Common myeloid progenitor, CD34-positive (primary cell): ENCODE results near the gene CSF3.
"Not testable (repeated sequence)": the region's sequence is repeated elsewhere in the genome, so short reads cannot be mapped to it uniquely, and the experiment has no call there.

Experiments used
- CTCF ChIA-PET: fragments of 350-600 bp; sonication (Branson Sonifier 250); formaldehyde crosslinking; loops from one replicate; lab custom pipeline; 2021; ENCODE audit warnings: antibody characterized with exemption; lab: Charles Lee
- POLR2A ChIA-PET: fragments of 350-600 bp; sonication (Branson Sonifier 250); formaldehyde crosslinking; loops from one replicate; lab custom pipeline; 2021; ENCODE audit warnings: antibody characterized with exemption; lab: Charles Lee
- DNase-seq, 3 donors: peaks; one replicate each; pipeline versions ENCODE4 v3.0.0 to v3.0.0-alpha.2; 2013
- H3K27ac ChIP-seq, 2 experiments: 1 replicate in 1 of 2; 2 replicates in 1 of 2; pipeline ENCODE4 v1.7.0; 2013; ENCODE audit warnings: inconsistent platforms in 2 of 2, low read length in 2 of 2, mild to moderate bottlenecking in 2 of 2, low read depth in 1 of 2, moderate library complexity in 1 of 2; ENCODE audit not compliant: severe bottlenecking in 2 of 2, insufficient read depth in 1 of 2, poor library complexity in 1 of 2
- H3K27me3 ChIP-seq, 5 experiments: replicated peaks in 2 of 5; 1 replicate in 3 of 5; 2 replicates in 2 of 5; pipeline versions ENCODE4 v1.6.1 to v1.7.0; 2013; ENCODE audit warnings: low read length in 4 of 5, mild to moderate bottlenecking in 2 of 5, moderate library complexity in 2 of 5, inconsistent platforms in 1 of 5; ENCODE audit not compliant: insufficient read depth in 5 of 5, control insufficient read depth in 4 of 5
- H3K36me3 ChIP-seq, 4 experiments: 1 replicate in 2 of 4; 2 replicates in 2 of 4; pipeline versions ENCODE4 v1.6.1 to v1.7.0; 2013; ENCODE audit warnings: low read length in 3 of 4, control low read depth in 1 of 4, mild to moderate bottlenecking in 1 of 4; ENCODE audit not compliant: control insufficient read depth in 4 of 4, insufficient read depth in 4 of 4
- H3K4me1 ChIP-seq, 4 experiments: 1 replicate in 3 of 4; 2 replicates in 1 of 4; pipeline versions ENCODE4 v1.6.1 to v1.7.1; 2013; ENCODE audit warnings: low read length in 3 of 4, mild to moderate bottlenecking in 3 of 4, control low read depth in 1 of 4, inconsistent platforms in 1 of 4, moderate library complexity in 1 of 4; ENCODE audit not compliant: control insufficient read depth in 4 of 4, insufficient read depth in 4 of 4; ENCODE audit errors: control extremely low read depth in 1 of 4
- H3K4me3 ChIP-seq, 7 experiments: 1 replicate in 4 of 7; 2 replicates in 3 of 7; pipeline versions ENCODE4 v1.5.1 to v1.7.0; 2013; ENCODE audit warnings: mild to moderate bottlenecking in 7 of 7, low read length in 6 of 7, moderate library complexity in 6 of 7, inconsistent platforms in 2 of 7, low read depth in 2 of 7, control low read depth in 1 of 7; ENCODE audit not compliant: insufficient read depth in 4 of 7, control insufficient read depth in 1 of 7; ENCODE audit errors: extremely low read depth in 1 of 7
- H3K9me3 ChIP-seq, 5 experiments: 1 replicate in 4 of 5; 2 replicates in 1 of 5; pipeline versions ENCODE4 v1.6.1 to v1.7.1; 2013; ENCODE audit warnings: low read length in 4 of 5, mild to moderate bottlenecking in 2 of 5, inconsistent platforms in 1 of 5, low read depth in 1 of 5, moderate library complexity in 1 of 5; ENCODE audit not compliant: control insufficient read depth in 4 of 5, insufficient read depth in 2 of 5; ENCODE audit errors: control extremely low read depth in 1 of 5
- WGBS: methylation state at CpG from one replicate; pipeline ENCODE4 v1.1.5; 2013; ENCODE audit not compliant: insufficient coverage; 5-methylcytosine and 5-hydroxymethylcytosine counted together

CSF3 gene

DNA sequence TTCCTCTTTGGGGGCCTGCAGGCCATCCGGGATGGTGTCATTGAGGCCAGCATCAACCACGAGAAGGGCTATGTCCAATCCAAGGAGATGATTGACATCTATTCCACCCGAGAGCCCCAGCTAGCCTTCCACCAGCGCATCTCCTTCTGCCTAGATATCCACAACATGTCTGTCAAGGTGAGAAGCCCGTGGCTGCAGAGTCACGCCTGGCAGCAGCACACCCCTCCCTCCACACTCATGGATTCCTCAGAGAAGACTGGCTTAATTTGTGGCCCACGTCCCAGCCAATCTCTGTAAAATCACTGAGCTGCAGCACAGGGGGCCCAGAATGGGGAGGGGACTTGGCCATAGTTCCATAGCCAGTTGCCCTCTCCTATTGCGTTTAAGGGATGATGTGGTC, 19.1 kb upstream of the CSF3 start:
- WGBS, result 95% methylated on average over 7 of the region's 8 CpGs
- no peaks in the 10 kb centered on the region for H3K9me3 ChIP-seq
- no peaks in the 10 kb centered on the region for H3K27me3 ChIP-seq
- POLR2A ChIA-PET, result no interaction called here
- H3K27ac ChIP-seq, result no peak overlapping the region
- peaks cover 17 to 66% (median 52%) of the 10 kb centered on the region in 4 experiments for H3K36me3 ChIP-seq
- DNase-seq, result no peak
- H3K4me1 ChIP-seq, result no peaks in the 10 kb centered on the region
- H3K4me3 ChIP-seq, result no peak overlapping the region
- CTCF ChIA-PET, result interaction anchor here (0.7 to 2.0 kb wide), 4 partner anchors 8 to 78 kb away, joined by 3 to 5 read pairs (median 3); partner anchors contain the start of gene CSF3

DNA sequence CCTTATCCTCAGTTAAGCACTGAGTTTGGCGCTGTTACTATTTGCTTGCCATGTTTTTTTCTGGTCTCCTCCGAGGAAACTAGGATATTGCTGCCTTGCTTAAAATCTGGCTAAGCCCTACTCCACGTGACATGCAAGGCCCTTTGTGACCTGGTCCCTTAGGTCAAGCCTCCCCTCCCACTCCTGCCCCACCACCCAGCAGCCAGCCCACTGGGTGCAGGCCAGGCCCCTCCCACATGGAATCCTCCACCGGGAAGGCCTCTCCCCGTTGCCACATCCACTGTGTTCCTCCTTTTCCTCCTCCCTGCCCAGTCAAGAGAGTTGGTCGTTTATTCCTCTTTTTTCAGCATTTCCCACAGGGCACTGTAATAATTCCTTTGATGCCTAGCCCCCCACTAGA, 18.4 kb upstream of the CSF3 start:
- no peaks in the 10 kb centered on the region for H3K27me3 ChIP-seq
- no peaks in the 10 kb centered on the region for H3K4me1 ChIP-seq
- no peak overlapping the region for H3K27ac ChIP-seq
- no peak for DNase-seq
- peaks cover 14 to 61% (median 49%) of the 10 kb centered on the region in 4 experiments for H3K36me3 ChIP-seq
- H3K4me3 ChIP-seq, result no peak overlapping the region
- no peaks in the 10 kb centered on the region for H3K9me3 ChIP-seq
- POLR2A ChIA-PET, result no interaction called here
- WGBS, result 84% methylated on average over 5 of the region's 6 CpGs
- CTCF ChIA-PET, result interaction anchor here (1.2 kb wide), 2 partner anchors 8 to 19 kb away, joined by 3 read pairs; partner anchors contain the start of gene CSF3

DNA sequence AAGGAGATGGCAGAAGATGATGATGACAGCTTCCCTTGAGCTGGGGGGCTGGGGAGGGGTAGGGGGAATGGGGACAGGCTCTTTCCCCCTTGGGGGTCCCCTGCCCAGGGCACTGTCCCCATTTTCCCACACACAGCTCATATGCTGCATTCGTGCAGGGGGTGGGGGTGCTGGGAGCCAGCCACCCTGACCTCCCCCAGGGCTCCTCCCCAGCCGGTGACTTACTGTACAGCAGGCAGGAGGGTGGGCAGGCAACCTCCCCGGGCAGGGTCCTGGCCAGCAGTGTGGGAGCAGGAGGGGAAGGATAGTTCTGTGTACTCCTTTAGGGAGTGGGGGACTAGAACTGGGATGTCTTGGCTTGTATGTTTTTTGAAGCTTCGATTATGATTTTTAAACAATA, 17.7 kb upstream of the CSF3 start:
- POLR2A ChIA-PET, result no interaction called here
- Histone ChIP-seq H3K36me3 (peaks cover 10 to 54% (median 44%) of the 10 kb centered on the region in 4 experiments), H3K27me3 (no peaks in the 10 kb centered on the region), H3K4me3 (no peak overlapping the region), H3K9me3 (no peaks in the 10 kb centered on the region), H3K4me1 (no peaks in the 10 kb centered on the region), H3K27ac (no peak overlapping the region)
- CTCF ChIA-PET, result interaction anchor here (1.7 kb wide), 1 partner anchor 16 kb away, joined by 5 read pairs; no protein-coding TSS in a partner anchor
- WGBS, result 100% methylated on average over 2 of the region's 4 CpGs
- DNase-seq, result no peak

DNA sequence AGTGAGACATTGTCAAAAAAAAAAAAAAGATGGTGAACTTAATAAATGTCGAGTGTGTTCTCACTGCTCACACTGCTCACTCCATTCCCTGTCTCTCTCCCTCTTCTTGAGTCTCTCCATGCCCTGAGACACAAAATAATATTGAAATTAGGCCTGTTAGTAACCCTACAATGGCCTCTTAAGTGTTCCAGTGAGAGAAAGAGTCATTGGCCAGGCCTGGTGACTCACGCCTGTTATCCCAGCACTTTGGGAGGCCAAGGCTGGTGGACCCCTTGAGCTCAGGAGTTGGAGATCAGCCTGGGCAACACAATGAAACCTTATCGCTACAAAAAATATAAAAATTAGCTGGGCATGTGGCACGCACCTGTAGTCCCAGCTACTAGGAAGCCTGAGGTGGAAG, 16.2 kb upstream of the CSF3 start:
- H3K9me3 ChIP-seq, result no peaks in the 10 kb centered on the region
- no peak overlapping the region for H3K4me3 ChIP-seq
- peaks cover 7 to 38% (median 29%) of the 10 kb centered on the region in 4 experiments for H3K36me3 ChIP-seq
- CTCF ChIA-PET, result no interaction called here
- H3K27ac ChIP-seq, result no peak overlapping the region
- H3K4me1 ChIP-seq, result no peaks in the 10 kb centered on the region
- 94% methylated on average over 3 of the region's 4 CpGs for WGBS
- POLR2A ChIA-PET, result interaction anchor here (1.2 kb wide), 1 partner anchor 18 kb away, joined by 4 read pairs; the partner anchor contains the start of gene PSMD3
- no peak for DNase-seq
- no peaks in the 10 kb centered on the region for H3K27me3 ChIP-seq

DNA sequence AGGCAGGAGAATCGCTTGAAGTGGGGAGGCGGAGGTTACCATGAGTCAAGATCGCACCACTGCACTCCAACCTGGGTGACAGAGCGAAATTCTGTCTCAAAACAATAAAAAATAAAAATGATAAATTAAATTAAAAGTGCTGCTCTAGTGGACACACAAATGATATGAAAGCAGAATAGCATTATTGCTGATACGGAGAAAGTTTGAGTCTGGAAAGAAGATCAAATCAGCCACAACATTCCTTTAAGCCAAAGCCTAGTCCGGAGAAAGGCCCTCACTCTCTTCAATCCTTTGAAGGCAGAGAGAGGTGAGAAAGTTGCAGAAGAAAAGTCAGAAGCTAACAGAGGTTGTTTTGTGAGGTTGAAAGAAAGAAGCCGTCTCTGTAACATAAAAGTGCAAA, 15.1 kb upstream of the CSF3 start:
- 86% methylated on average over 1 of the region's 7 CpGs for WGBS
- POLR2A ChIA-PET, result interaction anchor here (1.0 to 1.2 kb wide), 2 partner anchors 10 to 19 kb away, joined by 3 to 4 read pairs; partner anchors contain the start of gene PSMD3
- CTCF ChIA-PET, result interaction anchor here (1.6 kb wide), 1 partner anchor 13 kb away, joined by 5 read pairs; no protein-coding TSS in a partner anchor

DNA sequence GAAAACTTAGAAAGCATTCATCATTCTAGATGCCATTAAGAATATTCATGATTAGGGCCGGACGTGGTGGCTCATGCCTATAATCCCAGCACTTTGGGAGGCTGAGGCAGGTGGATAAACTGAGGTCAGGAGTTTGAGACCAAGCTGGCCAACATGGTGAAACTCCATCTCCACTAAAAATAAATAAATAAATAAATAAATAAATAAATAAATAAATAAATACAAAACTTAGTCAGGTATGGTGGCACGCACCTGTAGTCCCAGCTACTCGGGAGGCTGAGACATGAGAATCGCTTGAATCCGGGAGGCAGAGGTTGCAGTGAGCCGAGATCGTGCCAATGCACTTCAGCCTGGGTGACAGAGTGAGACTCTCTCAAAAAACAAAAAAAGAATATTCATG, 13.9 kb upstream of the CSF3 start:
- H3K36me3 ChIP-seq, result peaks cover 2 to 16% (median 13%) of the 10 kb centered on the region in 4 experiments
- WGBS, result no CpG with 5 or more reads among the region's 8 CpGs
- DNase-seq, H3K27me3 ChIP-seq, H3K4me3 ChIP-seq, H3K9me3 ChIP-seq, H3K4me1 ChIP-seq, H3K27ac ChIP-seq, POLR2A ChIA-PET: not testable (repeated sequence)
- CTCF ChIA-PET, result interaction anchor here (0.5 to 1.6 kb wide), 2 partner anchors 12 to 276 kb away, joined by 3 to 5 read pairs; no protein-coding TSS in a partner anchor

More for the DNA sequence above, 15.1 kb upstream of the CSF3 start:
- no peaks in the 10 kb centered on the region for H3K4me1 ChIP-seq
- H3K27ac ChIP-seq, result no peak overlapping the region
- no peak overlapping the region for H3K4me3 ChIP-seq
- peaks cover 6 to 28% (median 20%) of the 10 kb centered on the region in 4 experiments for H3K36me3 ChIP-seq
- no peak for DNase-seq
- no peaks in the 10 kb centered on the region for H3K9me3 ChIP-seq
- no peaks in the 10 kb centered on the region for H3K27me3 ChIP-seq

DNA sequence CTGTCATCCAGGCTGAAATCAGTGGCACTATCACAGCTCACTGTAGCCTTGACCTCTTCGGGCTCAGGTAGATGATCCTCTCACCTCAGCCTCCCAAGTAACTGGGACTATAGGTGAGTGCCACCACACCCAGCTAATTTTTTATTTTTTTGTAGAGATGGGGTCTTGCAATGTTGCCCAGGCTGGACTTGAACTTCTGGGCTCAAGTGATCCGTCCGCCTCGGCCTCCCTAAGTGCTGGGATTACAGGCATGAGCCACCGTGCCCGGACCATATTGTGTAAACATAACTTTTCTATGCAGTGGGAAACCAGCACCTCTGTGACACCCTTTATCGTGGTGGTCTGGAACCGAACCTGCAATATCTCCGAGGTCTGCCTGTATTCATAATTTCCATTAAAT, 11.2 kb upstream of the CSF3 start:
- 94% methylated on average over 9 of the region's 9 CpGs for WGBS
- no peaks in the 10 kb centered on the region for H3K27me3 ChIP-seq
- H3K27ac ChIP-seq, result no peak overlapping the region
- no peak overlapping the region for H3K4me3 ChIP-seq
- CTCF ChIA-PET, result no interaction called here
- H3K36me3 ChIP-seq, result no peaks in the 10 kb centered on the region
- no peaks in the 10 kb centered on the region for H3K9me3 ChIP-seq
- POLR2A ChIA-PET, result no interaction called here
- H3K4me1 ChIP-seq, result no peaks in the 10 kb centered on the region
- DNase-seq, result no peak
